CD1c-positive myeloid dendritic cell (primary cell): ENCODE data around the gene FCRLA.
A peak's percentile ranks its signal among the peaks of the same experiment; 100 is the strongest.

Source experiments
- DNase-seq: peaks from one replicate; pipeline ENCODE4 v3.0.0-alpha.2; 2016; ENCODE audit errors: extremely low spot score

Gene FCRLA

GRCh38 chr1:161731981-161732718, 25.1 kb downstream of the FCRLA start:
- no peak for DNase-seq

- peak; percentile 77 for DNase-seq
These were observed 26.5 kb downstream of the FCRLA start for GRCh38 chr1:161733526-161733925.

- no peak for DNase-seq
These were observed 28.8 kb downstream of the FCRLA start for GRCh38 chr1:161735837-161736236.

DNA sequence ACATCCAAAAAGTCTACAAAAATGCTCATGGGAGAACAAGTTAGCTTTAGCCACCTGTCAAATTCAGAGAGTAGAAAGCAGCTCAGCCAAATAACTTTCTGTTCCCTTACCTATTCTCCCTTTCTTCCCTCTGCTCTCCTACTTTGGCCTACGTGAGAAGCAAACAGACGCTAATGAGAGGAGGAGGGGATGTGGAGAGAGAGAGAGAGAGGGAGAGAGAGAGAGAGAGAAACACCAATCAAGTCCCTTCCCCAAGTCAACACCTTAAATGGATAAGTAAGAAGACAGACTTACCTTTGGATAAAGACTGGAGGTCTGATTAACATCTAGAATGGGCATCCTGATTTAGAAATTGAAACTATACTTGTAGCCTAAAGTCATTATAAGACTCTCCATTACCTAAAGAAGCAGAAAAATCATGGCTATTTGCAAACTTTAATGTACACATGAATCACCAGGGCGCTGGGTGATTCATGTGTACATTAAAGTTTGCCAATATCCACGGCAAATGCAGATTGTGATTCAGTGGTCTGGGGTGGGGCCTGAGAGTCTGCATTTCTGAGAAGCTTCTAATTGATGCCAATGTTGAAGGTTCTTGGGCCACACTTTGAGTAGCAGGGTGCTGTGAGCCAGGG, 29.4 kb downstream of the FCRLA start:
- DNase-seq, result peak; percentile 32

DNA sequence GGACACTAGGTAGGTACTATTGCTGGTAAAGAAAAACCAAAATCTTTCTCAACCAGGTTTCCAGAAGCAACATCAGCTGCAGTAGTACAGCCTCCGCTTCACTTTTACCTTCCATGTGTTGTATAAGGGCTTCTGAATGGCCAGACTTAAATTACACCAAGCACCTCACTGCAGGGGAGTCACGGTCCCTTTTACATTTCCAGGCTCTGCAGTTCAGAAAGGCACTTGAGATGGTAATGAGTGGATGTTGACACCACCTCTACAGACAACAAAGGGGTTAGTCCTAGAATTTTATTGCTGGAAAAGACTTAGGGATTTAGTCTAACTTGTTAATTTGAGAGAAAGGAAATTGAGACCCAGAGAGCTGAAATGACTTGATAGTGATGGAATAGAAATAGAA, 30.6 kb downstream of the FCRLA start:
- no peak for DNase-seq

DNA sequence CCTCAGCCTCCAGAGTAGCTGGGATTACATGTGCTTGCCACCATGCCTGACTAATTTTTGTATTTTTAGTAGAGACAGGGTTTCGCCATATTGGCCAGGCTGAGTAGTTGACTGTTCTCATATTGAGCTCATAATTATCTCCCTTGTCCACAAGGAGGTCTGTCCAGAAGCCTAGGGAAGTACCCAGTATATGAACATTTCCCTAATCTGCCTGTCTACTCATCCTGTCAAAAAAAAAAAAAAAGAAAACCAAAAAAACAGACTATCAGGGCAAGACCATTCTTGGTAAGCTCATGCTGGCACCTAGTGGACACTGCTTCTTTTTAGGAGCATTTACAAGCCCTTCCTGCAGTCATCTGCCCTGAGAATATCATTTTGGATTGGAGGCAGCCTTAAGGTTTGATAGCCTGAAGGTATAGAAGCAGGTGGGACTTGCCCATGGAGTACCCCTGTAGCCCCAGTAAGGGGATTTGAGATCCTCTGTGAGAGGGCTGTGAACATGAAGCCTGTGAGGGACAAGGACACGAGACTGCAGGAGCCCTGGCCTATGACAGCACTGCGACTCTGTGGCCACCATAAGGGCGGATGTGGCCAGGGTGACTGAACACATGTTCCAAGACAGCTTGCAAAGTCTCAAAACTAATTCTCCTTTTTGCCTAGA, 31.7 kb downstream of the FCRLA start:
- peak; percentile 86 for DNase-seq

GRCh38 chr1:161739865-161740566, 33.0 kb downstream of the FCRLA start:
- peak; percentile 92 for DNase-seq

DNA sequence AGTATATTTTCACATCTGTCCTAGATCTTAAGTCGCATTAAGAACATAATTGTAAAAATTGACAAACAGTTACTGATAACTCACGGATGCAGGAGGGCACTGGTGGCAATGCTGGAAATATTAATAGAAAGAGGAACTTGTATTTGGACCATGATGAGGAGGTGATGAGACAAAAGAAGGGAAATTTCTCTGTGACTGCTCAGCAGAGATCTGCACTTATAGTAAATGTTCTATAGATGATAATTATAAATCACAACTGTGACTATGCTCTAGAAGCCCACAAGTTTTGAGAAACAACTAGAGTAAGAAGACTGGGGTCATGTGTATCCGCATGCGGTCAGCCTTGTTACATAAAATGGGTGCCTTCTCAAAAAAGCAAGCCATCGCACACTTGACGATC, 33.9 kb downstream of the FCRLA start:
- DNase-seq, result peak; percentile 56

GRCh38 chr1:161743231-161743630, 36.2 kb downstream of the FCRLA start:
- no peak for DNase-seq

- DNase-seq, result peak; percentile 72
These were observed 40.8 kb downstream of the FCRLA start for GRCh38 chr1:161747801-161748200.

GRCh38 chr1:161749509-161750407, 42.7 kb downstream of the FCRLA start, which contains the start of gene DUSP12:
Gene DUSP12 (plus strand): TSS chr1:161749786. CDS start chr1:161749802, 16 bp downstream.
- DNase-seq, result peak; percentile 89

DNA sequence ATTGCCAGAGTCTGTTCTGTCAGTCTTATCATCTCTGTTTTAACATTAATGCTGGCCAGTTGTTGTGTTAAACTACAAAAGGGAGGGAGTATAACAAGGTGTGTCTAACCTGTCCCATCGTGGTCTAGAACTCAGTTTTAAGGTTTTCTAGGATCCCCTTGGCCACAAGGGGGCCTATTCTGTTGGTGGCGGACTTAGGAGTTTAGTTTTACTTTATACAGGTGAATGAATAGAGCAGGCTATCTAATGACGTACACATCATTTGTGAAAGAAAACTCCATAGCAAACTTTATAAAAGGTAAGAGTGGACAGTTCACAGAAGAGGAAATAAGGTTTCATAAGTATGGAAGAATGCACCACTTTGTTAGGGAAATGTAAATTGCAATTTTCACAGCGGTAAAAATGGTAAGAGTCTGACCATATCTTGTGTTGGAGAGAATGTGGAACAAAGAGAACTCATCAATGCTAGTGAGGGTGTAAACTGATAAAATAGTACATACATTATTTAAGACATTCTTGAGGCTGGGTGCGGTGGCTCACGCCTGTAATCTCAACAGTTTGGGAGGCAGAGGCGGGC, 56.6 kb downstream of the FCRLA start:
- peak; percentile 49 for DNase-seq
